GM19238 (cell line): ENCODE measurements around the gene CDC42EP3.

Experiments used
- DNase-seq: peaks from one replicate; pipeline ENCODE4 v3.0.0; 2011; ENCODE audit warnings: low spot score; ENCODE audit not compliant: insufficient read length

CDC42EP3 gene

DNA sequence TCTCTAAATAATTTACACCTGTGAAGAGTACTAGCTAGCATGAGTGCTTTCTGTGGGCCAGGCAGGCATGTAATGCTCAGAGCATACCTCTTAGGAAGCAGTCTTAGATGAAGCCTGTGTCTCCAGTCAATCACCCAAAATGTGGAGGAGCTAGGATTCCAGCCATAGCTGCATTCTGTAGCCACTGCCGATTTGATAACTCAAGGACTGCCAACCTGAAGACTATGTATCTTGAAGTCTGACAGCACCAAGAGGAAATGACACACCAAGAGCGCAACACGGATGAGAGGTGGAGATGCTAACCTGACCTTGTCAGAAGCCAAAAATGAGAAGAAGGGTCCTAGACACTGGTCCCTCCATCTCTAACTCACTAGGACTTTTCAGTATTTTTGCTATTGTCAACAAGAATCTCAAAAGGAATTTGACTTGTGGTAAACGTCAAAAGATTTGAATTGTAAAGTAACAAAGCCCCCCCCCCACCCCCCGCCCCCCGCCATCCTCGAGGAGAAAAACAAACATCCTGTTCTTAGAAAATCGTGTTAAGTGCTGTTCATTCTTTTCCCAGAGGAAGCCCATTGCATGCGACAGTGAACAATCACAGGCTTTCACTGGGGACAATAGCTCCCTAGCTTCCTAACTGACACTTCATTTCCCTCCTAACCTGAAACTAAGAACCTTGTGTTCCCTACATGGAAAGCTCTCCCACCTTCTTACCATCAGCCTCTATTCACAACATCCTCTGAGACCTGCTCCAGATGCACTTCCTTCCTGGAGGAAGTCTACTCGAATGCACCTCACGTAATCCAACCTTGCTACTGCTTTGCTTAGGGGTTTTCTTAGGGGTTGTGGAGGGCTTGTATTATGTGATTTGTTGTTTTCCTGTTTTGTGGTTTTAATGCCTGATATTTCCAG lies 14.7 kb downstream of the CDC42EP3 start:
- no peak for DNase-seq

DNA sequence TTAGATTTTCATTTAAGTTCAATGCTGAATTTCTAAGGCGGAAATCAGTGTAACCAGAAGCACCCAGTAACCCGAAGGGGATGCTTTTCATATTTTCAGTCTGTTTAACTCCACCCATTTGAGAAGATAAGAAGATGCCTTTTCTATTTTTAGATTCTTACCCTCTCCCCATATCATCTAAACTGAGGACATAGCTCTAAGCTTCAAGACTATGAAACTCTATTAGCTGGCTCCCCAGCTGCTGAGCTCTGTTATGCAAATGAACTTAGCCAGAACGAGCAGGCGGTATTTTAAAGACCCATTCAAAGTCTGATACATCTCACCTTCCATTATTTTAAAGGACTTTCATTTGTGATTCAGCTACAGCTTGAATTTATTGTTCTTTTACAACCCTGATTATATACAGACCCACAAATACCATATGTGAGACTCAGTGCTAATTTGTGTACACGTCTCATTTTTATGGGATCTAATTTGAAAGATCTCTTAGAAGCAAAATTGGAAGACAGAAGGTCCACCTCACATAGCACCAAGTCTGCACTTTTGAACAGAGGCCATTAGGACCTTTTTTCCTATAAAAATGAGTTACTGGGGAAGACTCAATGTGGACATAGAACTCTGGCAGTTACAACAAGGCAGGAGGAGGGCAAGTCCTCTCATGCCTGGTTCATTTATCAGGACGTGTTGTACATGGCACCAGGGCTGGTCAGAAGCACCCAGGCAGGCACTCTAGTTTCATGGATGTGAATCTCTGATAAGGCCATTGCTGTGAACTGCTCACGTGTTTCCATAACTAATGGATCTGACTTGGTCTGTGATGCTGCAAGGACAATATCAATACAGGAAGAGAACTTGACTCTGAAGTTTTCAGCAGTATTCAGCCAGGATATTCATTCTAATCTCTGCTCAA lies 16.3 kb downstream of the CDC42EP3 start:
- DNase-seq = peak; percentile 55

DNA sequence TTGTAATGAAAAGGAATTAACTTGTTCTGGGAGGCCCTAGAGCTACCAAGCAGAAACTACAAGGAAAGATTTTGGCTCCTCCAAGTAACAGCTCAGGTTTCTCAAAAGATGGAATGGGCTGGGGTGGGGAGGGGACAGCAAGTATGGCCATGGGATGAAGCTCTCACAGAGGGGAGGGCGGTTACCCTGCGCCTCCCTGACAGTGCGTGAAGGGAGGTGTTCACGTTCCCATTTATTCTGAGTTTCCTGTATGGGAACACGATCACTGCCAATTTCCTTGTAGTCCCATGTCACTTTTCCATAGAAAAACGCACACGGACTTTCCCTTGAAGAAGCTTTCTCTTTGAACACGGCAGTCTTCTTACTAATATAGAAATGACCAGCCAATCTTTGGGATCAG lies 17.0 kb downstream of the CDC42EP3 start:
- no peak for DNase-seq

DNA sequence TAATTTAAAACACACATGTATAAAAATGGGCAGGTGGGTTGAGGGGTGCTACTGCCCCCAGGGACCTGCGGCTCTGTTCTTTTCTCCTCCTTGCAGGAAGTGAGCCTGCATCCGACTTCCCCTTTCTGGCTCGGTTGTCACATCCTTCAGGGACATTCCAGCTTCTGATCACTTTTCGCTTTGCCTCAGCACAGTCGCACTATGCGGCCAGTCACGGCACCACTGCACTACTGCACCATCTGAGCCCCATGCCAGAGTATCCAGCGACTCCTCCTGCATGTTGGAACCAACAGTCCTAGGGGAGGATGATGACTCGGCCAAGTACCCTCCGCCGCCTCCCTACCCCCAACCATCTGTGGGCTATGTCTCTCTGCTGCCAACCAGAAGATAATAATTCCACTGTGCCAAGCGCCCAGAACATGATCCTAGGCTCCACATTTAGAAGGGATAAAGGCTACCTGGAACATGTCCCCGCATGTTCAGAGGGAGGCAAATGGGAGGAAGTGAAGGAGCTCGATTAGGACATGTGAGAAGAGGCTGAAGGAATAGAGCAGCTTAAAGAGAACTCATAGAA lies 17.6 kb downstream of the CDC42EP3 start:
- DNase-seq = no peak

DNA sequence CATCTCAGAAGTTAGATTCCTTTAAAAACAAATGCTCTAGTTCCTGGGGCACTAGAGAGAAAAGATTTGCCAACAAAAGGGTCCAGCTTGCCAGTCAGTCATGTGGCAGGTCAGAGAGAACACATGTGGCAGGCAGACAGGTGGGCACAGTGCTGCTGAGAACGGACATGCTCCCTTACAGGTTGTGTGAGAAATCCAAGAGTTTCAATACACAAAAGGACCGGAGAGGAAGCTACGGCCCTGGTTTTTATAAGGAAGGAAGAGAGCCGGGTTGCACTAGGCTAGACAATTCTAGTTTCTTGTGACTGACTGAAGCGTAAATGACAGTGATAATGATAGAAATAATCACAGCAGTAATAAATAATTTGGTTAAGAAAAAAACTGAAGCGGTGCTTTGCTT lies 18.3 kb downstream of the CDC42EP3 start:
- no peak for DNase-seq

DNA sequence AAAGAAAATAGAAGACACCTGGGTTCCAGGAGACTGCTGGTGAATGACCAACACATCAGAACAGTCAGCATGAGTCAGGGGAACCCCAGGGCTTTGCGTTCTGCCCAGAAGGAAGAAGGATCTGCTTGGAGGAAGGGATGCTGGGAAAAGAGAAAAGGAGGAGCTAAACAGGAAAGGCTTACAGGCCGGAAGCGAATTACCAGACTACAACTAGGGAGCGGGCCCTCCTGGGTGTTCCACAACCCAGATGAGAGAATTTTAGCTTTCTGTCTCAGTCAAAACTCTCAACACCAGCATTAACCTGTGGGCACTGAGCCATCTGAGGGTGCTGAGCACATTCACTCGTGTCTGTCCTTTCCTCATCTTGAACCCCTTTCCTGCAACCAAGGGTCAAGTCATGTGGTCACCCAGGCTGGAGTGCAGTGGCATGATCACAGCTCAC lies 19.2 kb downstream of the CDC42EP3 start:
- DNase-seq = no peak

DNA sequence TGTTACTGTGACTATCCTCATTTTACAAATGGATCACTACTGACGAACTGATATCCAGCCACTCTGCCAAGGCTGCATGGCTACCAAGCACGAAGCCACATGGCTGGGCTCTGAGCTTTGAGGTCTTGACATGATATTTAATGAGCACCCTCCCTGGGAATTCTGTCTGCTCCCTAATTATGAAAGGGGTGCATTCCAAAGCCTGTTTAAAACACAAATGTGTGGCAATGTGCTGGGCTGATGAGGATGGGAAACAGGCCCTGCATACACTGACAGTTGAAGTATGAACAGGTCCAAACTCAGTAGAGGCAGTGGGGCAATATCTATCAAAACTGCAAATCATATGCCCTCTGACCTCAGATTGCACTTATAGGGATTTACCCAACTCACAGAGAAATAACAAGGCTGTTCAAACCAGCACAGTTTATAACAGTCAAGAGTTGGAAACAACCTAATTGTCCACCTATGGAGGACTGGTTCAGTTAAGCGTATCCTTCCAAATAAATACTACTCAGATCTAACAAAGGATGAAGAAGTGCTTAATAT lies 20.8 kb downstream of the CDC42EP3 start:
- no peak for DNase-seq

DNA sequence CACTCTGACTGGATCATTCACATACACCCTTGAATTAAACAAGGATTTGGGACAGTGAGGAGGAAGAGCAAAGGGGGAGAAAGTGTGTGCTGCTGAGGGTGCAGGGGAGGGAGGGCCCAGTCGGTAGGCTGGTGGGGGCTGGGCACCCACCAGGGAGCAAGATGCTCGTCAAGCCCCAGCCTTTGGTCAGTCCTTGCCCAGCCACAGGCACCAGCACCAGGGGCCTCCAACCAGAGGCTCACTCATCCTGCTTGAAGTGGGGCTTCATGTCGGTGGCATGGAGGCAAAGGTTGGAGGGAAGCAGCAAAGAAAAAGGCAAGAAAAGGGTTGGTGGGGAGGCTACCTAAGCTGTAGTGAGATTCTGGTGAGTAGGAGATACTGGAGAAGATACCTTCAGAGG lies 21.9 kb downstream of the CDC42EP3 start:
- DNase-seq = no peak

DNA sequence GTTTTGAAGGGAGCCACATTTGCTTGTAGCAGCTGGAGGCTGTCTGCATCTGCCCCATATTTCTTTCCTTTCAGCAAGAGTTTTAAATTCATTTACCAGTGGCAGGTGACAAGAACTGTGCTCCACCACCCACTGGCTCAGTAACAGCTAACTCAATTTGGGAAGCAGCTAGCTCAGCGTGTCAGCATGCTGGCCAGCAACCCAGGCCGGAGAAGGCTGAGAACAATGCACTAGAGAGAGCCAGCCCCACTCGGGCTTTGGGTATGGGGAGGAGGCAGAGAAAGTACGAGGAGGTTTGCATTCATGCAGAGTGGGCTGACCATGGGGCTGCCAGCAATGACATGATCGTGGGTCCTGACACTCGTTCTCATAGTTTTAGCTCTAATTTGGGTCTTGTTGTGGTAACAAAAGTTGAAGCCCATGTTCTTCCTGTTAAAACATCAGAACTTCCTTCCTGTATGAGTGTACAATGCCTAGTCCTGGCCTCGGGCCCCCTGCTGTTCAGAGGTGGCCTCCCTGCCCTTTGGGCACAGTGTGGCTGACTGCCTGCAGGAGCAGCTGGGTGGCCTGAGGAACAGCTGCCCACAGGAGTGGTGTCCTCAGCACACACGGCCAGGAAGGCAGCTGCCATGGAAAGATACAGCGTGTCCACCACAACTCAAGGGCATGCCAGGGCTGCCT lies 23.0 kb downstream of the CDC42EP3 start:
- no peak for DNase-seq

DNA sequence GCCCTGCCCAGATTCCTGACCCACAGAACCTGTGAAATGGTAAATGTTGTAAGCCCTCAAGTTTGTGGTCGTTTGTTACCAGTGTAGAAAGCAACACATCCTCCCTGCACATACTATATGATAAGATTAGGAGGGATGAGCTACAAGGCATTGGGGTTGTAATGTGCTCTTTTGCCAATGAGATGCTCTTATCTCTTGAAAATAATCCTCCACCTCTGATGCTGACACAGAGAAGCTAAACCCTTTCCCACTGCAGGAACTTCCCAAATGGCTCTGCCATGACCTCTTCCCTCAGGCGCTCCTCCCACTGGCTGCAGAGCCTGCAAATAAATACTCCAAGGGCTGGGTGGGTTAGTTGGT lies 23.5 kb downstream of the CDC42EP3 start:
- no peak for DNase-seq

DNA sequence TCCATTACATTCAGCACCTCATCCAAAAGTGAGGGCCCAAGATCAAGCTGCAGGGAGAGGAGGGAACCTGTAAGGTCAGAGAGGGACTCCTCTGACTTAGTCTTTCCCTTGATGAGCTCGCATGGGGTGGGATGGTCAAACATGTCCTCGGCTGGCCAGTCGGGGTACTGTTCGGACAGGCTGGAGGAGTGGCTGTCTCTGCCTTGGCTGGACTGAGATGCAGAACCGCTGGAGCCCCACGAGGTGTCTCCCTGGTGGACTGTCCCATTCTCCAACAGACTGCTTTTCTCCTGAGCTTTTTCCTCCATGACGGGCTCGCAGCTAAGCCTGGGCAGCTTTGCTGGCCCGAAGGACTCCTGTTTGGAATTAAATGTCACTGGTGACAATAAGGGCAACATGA lies 25.6 kb downstream of the CDC42EP3 start:
- DNase-seq = no peak

DNA sequence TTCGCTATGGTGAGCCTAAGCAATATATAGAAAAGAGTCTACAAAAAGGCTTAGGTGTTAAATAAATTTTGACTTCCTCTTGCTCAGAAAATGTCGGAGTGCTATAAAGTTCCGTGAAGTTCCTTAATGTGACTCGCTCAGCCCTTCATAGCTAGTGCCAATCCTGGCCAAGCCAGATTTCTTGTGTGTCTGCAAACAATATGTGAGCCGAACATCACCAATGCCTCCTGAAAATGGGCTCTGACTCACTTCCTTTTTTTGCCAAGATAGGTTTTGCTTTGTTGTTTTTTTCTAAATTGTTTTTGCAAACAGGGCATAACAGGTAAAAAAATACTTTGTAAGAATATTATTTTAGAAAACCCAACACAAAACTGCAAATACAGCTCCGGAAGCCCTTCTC lies 26.1 kb downstream of the CDC42EP3 start:
- DNase-seq = no peak

DNA sequence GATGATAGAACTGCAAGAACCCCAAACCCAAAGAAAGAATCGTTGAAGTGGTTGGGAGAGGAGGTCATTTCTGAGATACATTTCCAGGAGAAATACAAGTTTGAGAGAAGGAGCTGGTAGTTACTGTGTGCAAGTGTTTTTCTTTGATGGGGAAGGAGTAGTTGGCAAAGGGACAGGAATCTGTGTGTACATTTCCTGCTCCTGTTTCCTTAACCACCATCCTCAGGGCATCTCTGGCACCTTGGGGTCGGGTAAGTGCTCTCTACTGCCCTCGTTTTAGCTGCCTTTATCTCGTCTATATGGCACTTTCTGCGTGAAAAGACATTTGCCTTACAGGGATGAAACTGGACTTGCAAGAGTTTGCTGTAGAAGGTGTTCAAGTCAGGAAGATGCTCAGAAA lies 27.3 kb downstream of the CDC42EP3 start:
- DNase-seq = no peak

DNA sequence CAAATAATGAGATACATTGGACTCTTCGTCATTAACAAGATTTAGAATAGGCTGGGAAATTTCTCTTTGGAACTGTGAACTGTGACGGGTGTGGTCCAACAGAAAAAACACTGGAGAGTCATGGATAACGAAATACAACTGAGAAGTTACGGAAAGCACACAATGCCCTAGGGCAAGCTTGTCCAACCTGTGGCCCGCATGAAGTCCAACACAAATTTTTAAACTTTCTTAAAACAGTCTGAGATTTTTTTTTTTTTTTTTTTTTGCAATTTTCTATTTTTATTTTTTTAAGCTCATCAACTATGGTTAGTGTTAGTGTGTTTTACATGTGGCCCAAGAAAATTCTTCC lies 27.7 kb downstream of the CDC42EP3 start:
- no peak for DNase-seq

DNA sequence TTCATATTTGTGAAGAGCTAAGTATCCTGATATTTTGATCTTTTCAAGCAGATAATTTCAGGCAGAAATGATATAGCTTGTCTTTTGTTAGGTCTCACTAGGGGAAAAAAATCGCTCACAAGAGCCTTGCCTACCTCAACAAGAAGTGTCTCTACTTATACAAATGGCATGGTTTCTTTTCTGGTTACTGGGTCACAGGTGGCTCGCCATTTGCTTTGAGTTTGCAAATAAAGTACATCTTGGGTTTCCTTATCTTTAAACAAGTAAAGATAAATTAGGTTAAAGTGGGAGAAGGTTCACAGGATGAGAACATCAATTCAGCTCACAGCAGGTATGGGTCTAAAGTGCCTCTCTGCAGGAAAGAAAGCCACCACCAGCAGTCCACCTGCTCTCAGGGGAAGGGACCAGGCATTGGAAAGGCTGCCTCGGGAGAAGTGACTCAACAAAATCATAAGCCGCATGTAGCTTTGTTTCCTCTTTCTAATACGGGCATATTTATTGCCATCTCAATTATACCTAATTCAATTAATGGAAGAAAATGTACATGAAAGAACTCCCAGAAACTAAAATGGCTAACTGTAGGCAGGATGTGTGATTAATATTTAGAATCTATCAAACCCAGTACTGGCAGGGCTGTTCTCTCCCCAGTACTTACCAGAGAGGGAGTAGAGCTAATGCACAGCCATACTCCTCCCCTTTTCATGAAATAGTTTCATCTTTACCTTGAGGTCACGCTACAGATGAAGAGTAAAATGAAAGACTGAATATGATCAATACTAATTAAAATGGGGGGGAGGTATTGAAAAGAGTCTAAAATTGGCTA lies 28.3 kb downstream of the CDC42EP3 start:
- DNase-seq = no peak

DNA sequence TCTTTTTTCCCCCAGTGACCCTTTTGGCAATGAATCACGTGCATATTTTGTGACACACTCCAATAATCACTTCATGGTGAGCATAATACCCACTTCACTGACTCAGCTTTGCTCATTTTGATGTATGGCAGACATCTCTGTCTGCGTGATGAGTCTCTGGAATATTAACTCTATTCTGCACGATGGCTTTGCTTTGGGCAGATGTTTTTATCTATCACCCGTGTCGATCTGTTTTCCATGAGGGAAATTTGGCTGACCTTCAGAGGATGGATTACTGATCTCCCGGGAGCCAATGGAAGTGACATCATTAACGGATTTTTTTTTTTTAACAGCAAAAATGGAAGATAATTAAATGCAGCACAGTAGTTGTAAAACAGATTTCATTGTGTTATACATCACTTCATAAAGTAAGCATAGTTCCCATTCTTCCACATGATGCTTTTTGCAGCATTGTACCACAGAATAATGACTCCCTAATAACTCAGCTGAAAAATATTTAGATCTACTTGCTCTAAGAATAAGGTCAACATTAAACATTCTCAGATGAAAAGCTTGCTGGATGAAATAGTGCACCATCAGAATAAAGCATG lies 29.8 kb downstream of the CDC42EP3 start:
- DNase-seq = no peak

DNA sequence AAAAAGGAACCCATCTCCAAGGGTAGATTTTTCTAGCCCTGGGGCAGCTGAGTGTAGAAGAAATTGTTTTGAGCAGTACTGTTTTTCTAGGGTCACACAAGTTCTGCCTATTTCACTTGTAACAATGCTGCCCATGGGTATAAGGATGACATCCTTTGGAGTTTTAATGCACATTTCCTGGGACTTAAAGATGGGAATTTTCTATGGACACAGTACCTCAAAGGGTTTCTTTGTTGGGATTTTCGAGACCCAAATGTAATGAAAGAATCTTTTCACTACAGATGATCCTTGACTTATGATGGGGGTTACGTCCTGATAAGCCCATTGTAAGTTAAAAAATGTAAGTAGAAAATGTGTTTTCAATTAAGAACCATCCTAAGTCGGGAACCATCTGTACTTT lies 31.8 kb downstream of the CDC42EP3 start:
- DNase-seq = no peak

DNA sequence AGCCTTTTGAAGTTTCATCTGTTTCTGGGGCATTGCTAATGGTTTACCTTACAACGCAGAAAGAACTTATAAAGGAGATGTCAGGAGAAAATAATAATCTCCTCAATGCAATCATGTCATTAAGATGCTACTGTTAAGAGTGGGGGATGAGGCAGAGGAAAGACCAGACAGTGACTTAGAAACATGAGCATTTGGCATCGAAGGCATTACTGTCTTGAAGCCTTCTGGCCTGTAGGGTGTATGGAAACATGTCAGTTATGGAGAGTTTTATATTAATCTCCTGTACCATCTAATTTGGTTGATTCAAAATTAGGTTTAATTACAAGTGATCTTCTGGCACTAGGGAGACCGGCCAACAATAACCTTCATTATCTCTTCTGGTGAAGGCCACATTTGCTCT lies 32.5 kb downstream of the CDC42EP3 start:
- no peak for DNase-seq

DNA sequence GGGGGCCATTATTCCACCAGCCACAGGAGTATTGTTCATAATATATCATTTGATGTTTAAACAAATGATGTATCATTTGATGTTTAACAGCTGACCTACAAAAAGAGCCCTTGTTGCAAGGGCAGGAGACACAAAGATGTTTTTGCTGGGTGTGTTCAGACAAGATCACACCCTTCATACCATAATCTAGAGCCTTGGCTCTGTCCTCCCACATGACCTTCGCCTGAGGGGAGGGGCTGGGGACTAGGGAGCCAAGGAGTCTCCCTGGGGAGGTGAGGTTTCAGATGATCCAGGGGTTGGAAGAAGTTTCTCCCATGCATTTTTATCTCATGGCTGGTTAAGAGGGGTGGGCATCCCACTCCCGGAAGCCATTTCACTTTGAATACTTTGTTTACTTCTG lies 33.5 kb downstream of the CDC42EP3 start:
- DNase-seq = no peak
